Subcutaneous adipose tissue (tissue), 4 donors: Measurements from ENCODE around the gene UAP1. TPM values are rescaled to one million over a fixed set of nuclear protein-coding genes. Genes with fewer than 3 reads are reported as not detected.

Source experiments
- CTCF ChIP-seq: fragments of 450-650 bp; IDR thresholded peaks from one replicate; pipeline ENCODE4 v1.5.1; 2016; ENCODE audit warnings: low read depth, mild to moderate bottlenecking, control low read depth, antibody characterized with exemption, moderate library complexity
- small RNA-seq: library from RNA; depleted of rRNA; stranded (forward); fragments of <200 nt; gene quantifications from one replicate; pipeline ENCODE3, GENCODE V24; 2016
- total RNA-seq, 4 donors: library from RNA; depleted of rRNA; stranded (reverse); fragments of >200 nt; gene quantifications; one replicate each; pipeline ENCODE4 v1.1.0, GENCODE V29; 2016

The UAP1 gene
- total RNA-seq, 4 donors from 2014 or later, result 93.8 to 427 (median 206) TPM

GRCh38 chr1:162644986-162645314 is 83.4 kb downstream of the UAP1 start:
- no peak for TF ChIP-seq CTCF

DNA sequence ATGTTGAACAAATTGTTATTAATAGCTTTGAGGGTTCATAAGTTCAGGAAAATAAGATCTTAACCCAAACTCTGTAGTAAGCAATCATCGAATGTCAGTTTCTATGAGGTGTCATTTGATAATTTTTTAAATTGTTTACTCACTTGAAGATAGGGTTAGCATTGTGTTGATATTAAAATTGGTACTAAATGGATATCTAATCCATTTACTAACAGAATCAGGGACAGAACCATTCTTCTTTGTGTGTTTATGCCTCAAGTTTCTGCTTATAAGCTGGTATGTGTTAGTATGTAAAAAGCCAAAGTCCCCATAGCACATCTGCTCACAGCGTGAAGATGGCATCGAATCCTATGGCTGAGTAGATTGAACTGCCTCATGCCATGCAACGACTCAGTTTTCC is 84.1 kb downstream of the UAP1 start:
- TF ChIP-seq CTCF, result no peak

DNA sequence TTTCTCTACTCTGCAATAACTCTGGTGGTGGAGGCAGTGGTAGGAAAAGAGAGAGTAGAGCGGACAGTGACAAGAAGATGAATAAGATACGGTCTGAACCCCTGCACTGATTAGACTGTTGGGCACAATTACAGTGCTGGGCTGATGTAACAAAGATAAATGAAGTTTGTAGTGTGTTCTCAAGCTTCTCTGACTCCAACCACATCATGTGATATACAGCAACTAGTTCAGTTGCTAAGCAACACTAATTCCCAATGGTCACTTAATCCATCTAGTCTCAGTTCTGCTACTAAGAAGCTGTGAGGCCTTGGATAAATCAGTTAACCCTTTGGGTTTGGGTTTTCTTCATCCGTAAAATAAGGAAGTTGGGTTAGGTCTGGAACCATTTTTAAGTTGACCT is 88.1 kb downstream of the UAP1 start:
- no peak for TF ChIP-seq CTCF

Small RNA genes lying within 50 kb of the gene (small RNA-seq; reads per million reads assigned to genes)
- not detected for gene UQCRBP2

Other genes starting within 250 kb of the UAP1 start
- not detected for gene SPATA46, start 184.9 kb upstream of the UAP1 start, total RNA-seq
- gene C1orf226, start 180.0 kb upstream of the UAP1 start, total RNA-seq, result 10 to 100 TPM in 1 of 4 donors, 1 to 10 TPM in 3; 1.1 to 13.4 (median 3.1) TPM
- under 1 TPM in 2 of 4 donors, not detected in 2; 0.22 to 0.68 TPM for gene SH2D1B, start 149.6 kb upstream of the UAP1 start, total RNA-seq
- gene UHMK1, start 63.9 kb upstream of the UAP1 start, total RNA-seq, result 100 to 1,000 TPM in 1 of 4 donors, 10 to 100 TPM in 3; 74.4 to 144 (median 84.6) TPM
- 100 to 1,000 TPM in 3 of 4 donors, 10 to 100 TPM in 1; 98.7 to 258 (median 200) TPM for gene DDR2, start 70.7 kb downstream of the UAP1 start, total RNA-seq
- gene HSD17B7, start 229.0 kb downstream of the UAP1 start, total RNA-seq, result 10 to 100 TPM in 3 of 4 donors, 1 to 10 TPM in 1; 8.5 to 21.4 (median 19.9) TPM